Activated T-helper 1 cell treated with anti-CD3 and anti-CD28 coated beads, Interleukin-12 subunit alpha, Interleukin-12 subunit beta, Interleukin-2, Interleukin-4 antibody, amounts not matched to agents 30 ng/mL and 10 ng/mL and 1 ng/mL, durations not matched to agents 14 hours and 24 hours and 36 hours (primary cell): ENCODE data around the gene UBR3. TPM values are rescaled to one million over a fixed set of nuclear protein-coding genes. Genes with fewer than 3 reads are reported as not detected.

Experiments
- DNase-seq: peaks from one replicate; pipeline ENCODE4 v3.0.0; 2021; ENCODE audit warnings: low spot score
- H3K27ac Mint-ChIP-seq: one replicate; pipeline ENCODE4 v1.8.0; 2021; ENCODE audit warnings: mild to moderate bottlenecking, mixed read lengths
- H3K27me3 Mint-ChIP-seq: one replicate; pipeline ENCODE4 v1.8.0; 2022; ENCODE audit warnings: mild to moderate bottlenecking, moderate library complexity, mixed read lengths; ENCODE audit not compliant: insufficient read depth
- H3K36me3 Mint-ChIP-seq: one replicate; pipeline ENCODE4 v1.8.0; 2021; ENCODE audit warnings: low read depth, mixed read lengths
- H3K4me1 Mint-ChIP-seq: one replicate; pipeline ENCODE4 v1.8.0; 2021; ENCODE audit warnings: low read depth, mixed read lengths
- H3K4me3 Mint-ChIP-seq: one replicate; pipeline ENCODE4 v1.8.0; 2021; ENCODE audit warnings: mild to moderate bottlenecking, moderate library complexity, mixed read lengths
- H3K9me3 Mint-ChIP-seq: one replicate; pipeline ENCODE4 v1.8.0; 2021; ENCODE audit warnings: mixed read lengths
- intact Hi-C: fragments of 100-400 bp; cut with micrococcal nuclease; formaldehyde crosslinking; loops from one replicate; pipeline ENCODE4 v1.15.1; 2024
- total RNA-seq: library from RNA; stranded (reverse); gene quantifications from 2 replicates; pipeline ENCODE4 v1.2.3, GENCODE V29; 2022

Gene UBR3
- total RNA-seq, 1 donor from 2014 or later = 29.6 TPM

GRCh38 chr2:169977530-169977929, 150.3 kb downstream of the UBR3 start:
- Mint-ChIP-seq H3K36me3 (peaks cover 34% of the 10 kb centered on the region), H3K4me1 (no peaks in the 10 kb centered on the region)

DNA sequence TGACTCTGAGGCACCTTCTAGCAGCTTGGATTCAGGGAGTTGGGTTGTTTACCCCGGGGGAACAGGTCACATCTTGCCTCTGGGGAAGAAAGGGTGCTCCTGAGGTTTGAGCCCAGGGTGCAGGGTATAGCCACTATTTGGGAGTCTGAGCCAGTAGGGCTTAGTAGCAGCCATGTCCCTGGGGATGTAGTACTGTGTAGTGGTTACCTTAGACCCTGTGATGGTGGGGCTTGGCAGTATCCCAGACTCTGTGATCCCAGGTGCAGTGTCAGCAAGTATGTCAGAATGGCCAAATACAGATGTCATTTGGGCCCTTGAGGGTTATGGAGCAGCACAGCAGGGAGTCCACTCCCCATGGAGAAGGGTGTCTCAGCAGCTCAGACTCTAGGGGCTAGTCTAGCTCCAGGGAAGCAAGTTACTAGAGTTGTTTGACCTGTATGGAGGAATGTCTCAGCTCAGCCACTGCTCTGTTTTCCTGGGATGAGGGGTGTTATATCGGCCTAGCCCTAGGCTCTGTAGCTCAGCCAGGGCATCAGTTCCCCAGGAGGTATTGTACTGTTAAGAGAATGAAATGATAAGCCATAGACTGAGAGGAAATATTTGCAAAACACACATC, 151.3 kb downstream of the UBR3 start:
- Mint-ChIP-seq H3K27me3 (peaks cover 2% of the 10 kb centered on the region), H3K9me3 (peaks cover 39% of the 10 kb centered on the region), H3K4me1 (no peaks in the 10 kb centered on the region), H3K27ac (no peak overlapping the region), H3K4me3 (no peak overlapping the region), H3K36me3 (peaks cover 35% of the 10 kb centered on the region)
- no peak for DNase-seq
- intact Hi-C loops = no loop called here

More at GRCh38 chr2:169977530-169977929, 150.3 kb downstream of the UBR3 start:
- intact Hi-C loops = no loop called here
- Mint-ChIP-seq H3K4me3 (no peak overlapping the region), H3K27ac (no peak overlapping the region), H3K27me3 (peaks cover 2% of the 10 kb centered on the region), H3K9me3 (peaks cover 39% of the 10 kb centered on the region)
- DNase-seq = no peak

DNA sequence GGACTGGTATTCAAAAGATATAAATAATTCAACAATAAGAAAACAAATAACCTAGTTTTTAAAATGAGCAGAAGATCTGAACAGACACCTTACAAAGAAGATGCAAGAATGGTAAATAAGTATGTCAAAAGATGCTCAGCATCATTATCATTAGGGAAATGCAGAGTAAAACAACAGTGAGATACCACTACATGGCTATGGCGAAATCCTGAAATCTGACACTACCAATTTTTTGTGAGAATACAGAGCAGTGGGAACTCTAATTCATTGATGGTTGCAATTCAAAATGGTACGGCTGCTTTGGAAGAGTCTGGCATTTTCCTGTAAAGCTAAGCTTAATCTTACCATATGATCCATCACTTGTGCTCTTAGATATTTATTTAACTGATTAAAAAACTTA, 151.8 kb downstream of the UBR3 start:
- Mint-ChIP-seq H3K36me3 (peaks cover 35% of the 10 kb centered on the region), H3K27me3 (peaks cover under 1% of the 10 kb centered on the region), H3K4me1 (no peaks in the 10 kb centered on the region), H3K27ac (no peak overlapping the region), H3K9me3 (peaks cover 38% of the 10 kb centered on the region), H3K4me3 (no peak overlapping the region)
- no peak for DNase-seq
- intact Hi-C loops = no loop called here

DNA sequence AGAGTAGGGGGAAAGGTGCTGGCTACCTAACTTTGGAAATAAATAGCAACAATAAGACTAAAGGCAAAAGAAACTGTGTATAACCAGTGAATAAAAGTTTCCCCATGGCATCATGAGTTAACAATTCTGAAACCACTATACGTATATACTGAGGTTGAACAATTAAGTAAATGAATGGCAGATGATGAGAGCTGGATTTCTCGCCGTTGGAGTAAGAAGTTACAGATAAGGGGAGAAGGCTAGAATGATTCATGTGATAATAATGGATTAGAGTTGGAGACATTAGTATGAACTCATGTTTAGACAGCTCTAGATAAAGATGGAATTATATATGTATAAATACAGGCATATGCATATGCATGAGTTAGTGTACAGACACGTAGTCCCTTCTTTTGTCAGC, 152.7 kb downstream of the UBR3 start:
- DNase-seq = no peak
- H3K27me3 Mint-ChIP-seq = no peaks in the 10 kb centered on the region
- no peak overlapping the region for H3K4me3 Mint-ChIP-seq
- H3K4me1 Mint-ChIP-seq = no peaks in the 10 kb centered on the region
- peaks cover 29% of the 10 kb centered on the region for H3K9me3 Mint-ChIP-seq
- intact Hi-C loops = no loop called here
- H3K27ac Mint-ChIP-seq = no peak overlapping the region
- H3K36me3 Mint-ChIP-seq = peaks cover 34% of the 10 kb centered on the region

DNA sequence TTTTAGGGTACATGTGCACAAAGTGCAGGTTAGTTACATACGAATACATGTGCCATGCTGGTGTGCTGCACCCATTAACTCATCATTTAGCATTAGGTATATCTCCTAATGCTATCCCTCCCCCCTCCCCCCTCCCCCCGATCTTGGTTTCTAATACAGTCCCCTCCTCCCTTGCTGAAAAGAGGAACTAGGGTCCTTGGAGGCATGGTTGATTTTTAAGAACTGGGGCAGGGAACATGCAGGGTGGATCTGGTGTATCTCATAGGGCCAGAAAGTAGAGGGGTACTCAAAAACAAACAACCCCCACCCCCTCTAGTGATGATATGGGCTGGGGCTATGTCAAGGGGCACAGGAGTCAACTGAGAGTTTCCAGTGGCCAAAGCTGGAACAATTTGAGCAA, 153.4 kb downstream of the UBR3 start:
- no peaks in the 10 kb centered on the region for H3K4me1 Mint-ChIP-seq
- intact Hi-C loops = no loop called here
- DNase-seq = no peak
- H3K27ac Mint-ChIP-seq = no peak overlapping the region
- H3K36me3 Mint-ChIP-seq = peaks cover 28% of the 10 kb centered on the region
- no peaks in the 10 kb centered on the region for H3K27me3 Mint-ChIP-seq
- peaks cover 22% of the 10 kb centered on the region for H3K9me3 Mint-ChIP-seq
- H3K4me3 Mint-ChIP-seq = no peak overlapping the region

DNA sequence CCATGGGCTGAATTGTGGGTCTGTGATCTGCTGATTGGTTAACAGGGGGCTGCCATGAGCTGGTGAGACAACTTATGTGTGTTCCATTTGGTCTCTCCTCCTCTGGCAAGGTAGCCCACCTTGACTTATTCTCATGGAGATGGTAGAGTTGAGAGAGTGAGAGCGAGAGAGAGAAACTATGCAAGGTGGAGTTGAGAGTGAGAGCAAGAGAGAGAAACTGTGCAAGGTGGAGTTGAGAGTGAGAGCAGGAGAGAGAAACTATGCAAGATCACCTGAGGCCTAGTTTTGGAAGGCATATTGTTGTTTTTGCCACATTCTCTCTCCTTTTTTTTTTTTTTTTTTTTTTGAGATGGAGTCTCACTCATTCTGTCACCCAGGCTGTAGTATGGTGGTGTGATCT, 155.7 kb downstream of the UBR3 start:
- Mint-ChIP-seq H3K4me3 (no peak overlapping the region), H3K4me1 (no peaks in the 10 kb centered on the region), H3K27ac (no peak overlapping the region), H3K9me3 (peaks cover under 1% of the 10 kb centered on the region), H3K27me3 (no peaks in the 10 kb centered on the region), H3K36me3 (peaks cover 13% of the 10 kb centered on the region)
- no peak for DNase-seq
- intact Hi-C loops = no loop called here

DNA sequence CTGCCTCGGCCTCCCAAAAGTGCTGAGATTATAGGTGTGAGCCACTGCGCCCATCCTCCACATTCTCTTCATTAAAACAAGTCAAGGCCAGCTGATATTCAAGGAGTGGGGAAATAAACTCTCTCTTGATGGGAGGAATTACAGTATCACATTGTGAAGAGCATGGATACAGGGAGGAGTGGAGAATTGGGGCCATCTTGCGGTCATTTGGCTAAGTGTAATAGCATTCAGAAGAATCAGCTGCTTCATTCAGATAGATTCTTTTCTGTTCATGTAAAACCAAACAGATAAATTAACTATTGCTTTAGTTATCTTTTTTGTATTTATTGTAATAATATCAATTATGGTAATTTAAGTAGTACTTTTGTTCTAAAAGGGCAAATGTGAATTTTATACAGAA, 156.3 kb downstream of the UBR3 start:
- H3K4me1 Mint-ChIP-seq = no peaks in the 10 kb centered on the region
- no peak overlapping the region for H3K27ac Mint-ChIP-seq
- no peak overlapping the region for H3K4me3 Mint-ChIP-seq
- peaks cover 10% of the 10 kb centered on the region for H3K36me3 Mint-ChIP-seq
- DNase-seq = no peak
- no peaks in the 10 kb centered on the region for H3K27me3 Mint-ChIP-seq
- H3K9me3 Mint-ChIP-seq = no peaks in the 10 kb centered on the region
- intact Hi-C loops = no loop called here

GRCh38 chr2:169984145-169984544, 156.9 kb downstream of the UBR3 start:
- Mint-ChIP-seq H3K4me3 (no peak overlapping the region), H3K36me3 (peaks cover 10% of the 10 kb centered on the region), H3K27ac (no peak overlapping the region), H3K9me3 (no peaks in the 10 kb centered on the region), H3K27me3 (no peaks in the 10 kb centered on the region), H3K4me1 (no peaks in the 10 kb centered on the region)
- intact Hi-C loops = no loop called here
- no peak for DNase-seq

DNA sequence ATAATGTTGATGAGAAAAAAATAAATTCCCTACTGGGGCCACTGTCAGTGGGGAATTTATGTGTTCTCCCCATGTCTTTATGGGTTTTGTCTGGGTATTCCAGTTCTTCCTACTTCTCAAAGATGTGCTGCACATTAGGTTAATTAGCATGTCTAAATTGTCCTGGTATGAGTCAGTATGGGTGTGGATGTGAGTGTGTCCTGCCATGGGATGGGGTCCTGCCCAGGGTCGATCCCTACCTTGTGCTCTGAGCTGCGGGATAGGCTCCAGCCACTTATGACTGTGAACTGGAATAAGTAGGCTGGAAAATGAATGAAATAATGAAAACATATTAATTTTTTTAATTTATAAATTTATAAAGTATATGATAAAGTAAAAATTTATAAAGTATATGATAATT, 167.5 kb downstream of the UBR3 start:
- H3K4me3 Mint-ChIP-seq = no peak overlapping the region
- no peak overlapping the region for H3K27ac Mint-ChIP-seq
- no peak for DNase-seq
- intact Hi-C loops = no loop called here
- H3K27me3 Mint-ChIP-seq = no peaks in the 10 kb centered on the region
- peaks cover 8% of the 10 kb centered on the region for H3K36me3 Mint-ChIP-seq
- H3K4me1 Mint-ChIP-seq = no peaks in the 10 kb centered on the region
- no peaks in the 10 kb centered on the region for H3K9me3 Mint-ChIP-seq

DNA sequence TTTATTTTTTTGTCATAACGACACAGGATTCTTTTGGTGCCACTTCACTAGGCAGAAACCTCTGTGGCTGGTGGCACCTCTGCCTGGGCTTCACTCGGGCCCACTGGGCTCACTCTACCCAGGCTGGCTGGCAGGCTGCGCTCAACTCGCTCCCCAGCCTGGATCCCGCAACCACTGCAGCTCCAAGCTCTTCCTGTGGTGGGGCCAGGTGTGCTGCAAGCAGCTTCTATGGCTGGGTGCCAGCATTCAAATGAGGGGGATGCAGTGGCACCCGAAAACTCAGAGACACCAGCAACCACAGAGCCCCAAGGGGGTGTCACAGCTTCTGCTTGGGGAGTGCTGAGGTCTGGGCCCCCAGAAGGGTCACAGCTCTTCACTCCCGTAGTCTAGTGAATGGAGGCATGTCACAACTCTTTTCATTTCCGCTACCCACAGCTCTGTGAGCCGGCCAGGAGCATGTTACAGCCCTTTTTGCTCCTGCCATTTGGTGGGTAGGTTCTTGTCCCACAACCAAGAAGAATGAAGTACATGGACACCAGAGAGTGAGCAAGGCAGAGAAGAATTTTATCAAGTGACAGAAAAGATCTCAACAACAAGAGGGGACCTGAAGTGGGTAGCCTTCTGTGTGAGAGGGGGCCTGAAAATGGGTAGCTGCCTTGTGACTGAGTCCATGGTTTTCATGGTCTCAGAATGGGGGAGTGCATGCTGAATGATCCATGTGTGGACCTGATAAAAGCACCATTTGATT, 170.1 kb downstream of the UBR3 start:
- no peak for DNase-seq
- intact Hi-C loops = no loop called here
- Mint-ChIP-seq H3K36me3 (peaks cover 12% of the 10 kb centered on the region), H3K4me1 (no peaks in the 10 kb centered on the region), H3K9me3 (no peaks in the 10 kb centered on the region), H3K27me3 (no peaks in the 10 kb centered on the region), H3K4me3 (no peak overlapping the region), H3K27ac (no peak overlapping the region)

- no peaks in the 10 kb centered on the region for H3K9me3 Mint-ChIP-seq
- intact Hi-C loops = no loop called here
- no peaks in the 10 kb centered on the region for H3K4me1 Mint-ChIP-seq
These were observed 171.8 kb downstream of the UBR3 start for GRCh38 chr2:169999054-169999453.

GRCh38 chr2:170002096-170002495, 174.8 kb downstream of the UBR3 start:
- intact Hi-C loops = no loop called here
- Mint-ChIP-seq H3K27ac (no peak overlapping the region), H3K27me3 (no peaks in the 10 kb centered on the region)

More at GRCh38 chr2:169999054-169999453, 171.8 kb downstream of the UBR3 start:
- Mint-ChIP-seq H3K27me3 (no peaks in the 10 kb centered on the region), H3K27ac (no peak overlapping the region), H3K36me3 (peaks cover 21% of the 10 kb centered on the region), H3K4me3 (no peak overlapping the region)
- DNase-seq = no peak

GRCh38 chr2:170005702-170006101, 178.4 kb downstream of the UBR3 start:
- Mint-ChIP-seq H3K4me1 (no peaks in the 10 kb centered on the region), H3K27me3 (no peaks in the 10 kb centered on the region), H3K9me3 (no peaks in the 10 kb centered on the region), H3K36me3 (peaks cover 26% of the 10 kb centered on the region), H3K4me3 (no peak overlapping the region), H3K27ac (no peak overlapping the region)
- intact Hi-C loops = no loop called here
- DNase-seq = no peak

More at GRCh38 chr2:170002096-170002495, 174.8 kb downstream of the UBR3 start:
- Mint-ChIP-seq H3K9me3 (no peaks in the 10 kb centered on the region), H3K36me3 (peaks cover 30% of the 10 kb centered on the region), H3K4me3 (no peak overlapping the region), H3K4me1 (no peaks in the 10 kb centered on the region)
- no peak for DNase-seq
